SJSA1 (cell line): Measurements from ENCODE around the gene SLC25A46. TPM values are rescaled to one million over a fixed set of nuclear protein-coding genes. Genes with fewer than 3 reads are reported as not detected.
A peak's percentile ranks its signal among the peaks of the same experiment; 100 is the strongest.

Experiments used
- DNase-seq, 2 experiments: peaks; one replicate each; pipeline ENCODE4 v3.0.0-alpha.2; 2015 to 2020; ENCODE audit warnings: low spot score in 2 of 2, low read depth in 1 of 2
- H3K27ac ChIP-seq: fragments of 250-450 bp; sonication (Bioruptor Pico); 2 replicates; pipeline ENCODE4 v1.5.1; 2020; ENCODE audit warnings: mild to moderate bottlenecking, moderate library complexity
- H3K27me3 ChIP-seq: fragments of 250-450 bp; sonication (Bioruptor Pico); replicated peaks from 2 replicates; pipeline ENCODE4 v1.5.1; 2020; ENCODE audit warnings: mild to moderate bottlenecking, moderate library complexity
- H3K36me3 ChIP-seq: fragments of 250-450 bp; sonication (Bioruptor Pico); 2 replicates; pipeline ENCODE4 v1.5.1; 2020; ENCODE audit warnings: mild to moderate bottlenecking
- H3K4me1 ChIP-seq: fragments of 250-450 bp; sonication (Bioruptor Pico); replicated peaks from 2 replicates; pipeline ENCODE4 v1.6.1; 2021; ENCODE audit warnings: mild to moderate bottlenecking
- H3K4me3 ChIP-seq: fragments of 250-450 bp; sonication (Bioruptor Pico); 2 replicates; pipeline ENCODE4 v1.5.1; 2020; ENCODE audit warnings: mild to moderate bottlenecking
- H3K9me3 ChIP-seq: fragments of 250-450 bp; sonication (Bioruptor Pico); replicated peaks from 2 replicates; pipeline ENCODE4 v1.5.1; 2020; ENCODE audit warnings: mild to moderate bottlenecking
- total RNA-seq: library from RNA; depleted of rRNA; stranded (reverse); fragments of >200 nt; shearing (Covaris generic); gene quantifications from 2 replicates; pipeline ENCODE4 v1.2.3, GENCODE V29; 2014

SLC25A46 gene
- total RNA-seq, 1 experiment from 2014 or later: 117 TPM

- Histone ChIP-seq H3K27me3 (no peaks in the 10 kb centered on the region), H3K36me3 (peaks cover 3% of the 10 kb centered on the region; the same call in 1 of the 2 replicates), H3K4me3 (no peak overlapping the region), H3K9me3 (no peaks in the 10 kb centered on the region), H3K4me1 (no peaks in the 10 kb centered on the region), H3K27ac (no peak overlapping the region)
- DNase-seq: no peak
Measured at GRCh38 chr5:110734101-110734500, 4.7 kb upstream of the SLC25A46 start.

DNA sequence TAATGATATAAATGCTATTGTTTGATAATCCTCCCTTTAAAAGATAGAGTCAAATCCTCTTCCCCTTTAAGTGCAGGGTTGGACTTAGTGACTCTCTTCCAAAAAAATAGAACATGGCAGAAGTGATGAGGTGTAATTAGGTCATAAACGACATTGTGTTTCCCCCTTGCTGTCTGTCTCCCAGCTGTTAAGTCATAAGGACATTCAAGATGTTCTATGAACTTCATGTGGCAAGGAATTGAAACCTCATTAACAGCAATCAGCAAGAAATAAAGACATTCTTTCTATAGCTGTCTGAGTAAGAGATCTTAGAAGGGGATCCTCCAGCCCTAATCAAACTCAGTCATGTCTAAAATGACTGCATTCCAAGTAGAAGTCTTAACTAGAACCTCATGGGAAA, 3.3 kb upstream of the SLC25A46 start:
- Histone ChIP-seq H3K27me3 (no peaks in the 10 kb centered on the region), H3K36me3 (peaks cover 4% of the 10 kb centered on the region; the same call in 1 of the 2 replicates), H3K27ac (no peak overlapping the region)

GRCh38 chr5:110736753-110737152, 2.1 kb upstream of the SLC25A46 start:
- H3K4me3 ChIP-seq: no peak overlapping the region
- no peaks in the 10 kb centered on the region; the same call in 1 of the 2 replicates for H3K4me1 ChIP-seq
- no peak for DNase-seq
- no peaks in the 10 kb centered on the region for H3K27me3 ChIP-seq
- H3K27ac ChIP-seq: no peak overlapping the region
- peaks cover 4% of the 10 kb centered on the region; the same call in 1 of the 2 replicates for H3K36me3 ChIP-seq
- no peaks in the 10 kb centered on the region for H3K9me3 ChIP-seq

More for the DNA sequence above, 3.3 kb upstream of the SLC25A46 start:
- no peaks in the 10 kb centered on the region; the same call in 1 of the 2 replicates for H3K4me1 ChIP-seq
- H3K4me3 ChIP-seq: no peak overlapping the region
- no peaks in the 10 kb centered on the region for H3K9me3 ChIP-seq
- DNase-seq: no peak

GRCh38 chr5:110738503-110738811, 350 bp upstream of the SLC25A46 start:
- Histone ChIP-seq H3K27ac (no peak overlapping the region; the same call in 1 of the 2 replicates), H3K27me3 (no peaks in the 10 kb centered on the region), H3K4me3 (peak overlapping the region; percentile 77), H3K9me3 (no peaks in the 10 kb centered on the region), H3K36me3 (peaks cover 4% of the 10 kb centered on the region; the same call in 1 of the 2 replicates), H3K4me1 (no peaks in the 10 kb centered on the region; the same call in 1 of the 2 replicates)
- DNase-seq: no peak

DNA sequence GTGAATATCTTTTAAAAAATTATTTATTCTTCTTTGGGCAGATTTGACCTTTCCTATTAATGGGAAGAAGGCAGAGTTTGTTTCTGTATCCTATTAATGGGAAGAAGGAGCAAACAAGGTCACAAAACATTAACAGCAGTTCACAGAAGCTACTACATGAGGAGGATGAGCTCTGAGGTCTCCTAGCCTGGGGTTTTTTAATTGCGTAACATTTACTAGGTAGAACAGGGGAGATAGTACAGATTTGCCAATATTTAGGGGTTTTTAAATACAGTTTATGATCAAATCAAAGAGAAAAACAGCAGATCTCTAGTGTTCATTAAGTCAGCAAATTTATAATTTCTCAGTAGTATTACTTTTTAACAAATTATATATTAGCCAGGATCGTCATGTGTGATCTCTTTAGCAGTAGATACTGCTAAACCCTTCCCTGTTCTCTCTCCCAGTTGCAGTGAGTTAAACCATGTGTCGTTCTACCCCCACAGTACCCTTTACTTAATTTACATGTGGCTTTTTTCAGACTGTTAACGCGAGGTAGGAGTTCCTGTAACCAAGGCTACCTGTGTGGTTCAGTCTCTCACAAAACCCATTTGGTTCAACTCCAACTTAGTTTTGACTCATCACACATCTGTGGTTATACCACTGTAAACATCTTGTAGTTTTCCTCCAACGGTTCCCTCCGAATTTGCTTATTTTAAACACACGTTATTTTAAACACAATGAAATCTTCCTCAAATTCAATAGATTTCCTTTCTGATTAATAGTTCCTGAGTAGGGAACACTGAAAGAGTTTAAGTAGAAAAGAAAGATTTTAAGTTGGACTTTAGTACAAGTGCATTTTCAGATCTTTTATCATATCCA, 13.3 kb downstream of the SLC25A46 start:
- Histone ChIP-seq H3K9me3 (no peaks in the 10 kb centered on the region), H3K27me3 (no peaks in the 10 kb centered on the region), H3K4me3 (no peak overlapping the region), H3K27ac (peak overlapping the region; percentile 45), H3K36me3 (peaks cover 59% of the 10 kb centered on the region), H3K4me1 (peaks cover 8% of the 10 kb centered on the region; the same call in 1 of the 2 replicates)
- peak in 1 of 2 experiments; percentile 22 for DNase-seq

- Histone ChIP-seq H3K4me1 (peaks cover 8% of the 10 kb centered on the region; the same call in 1 of the 2 replicates), H3K36me3 (peaks cover 57% of the 10 kb centered on the region), H3K9me3 (no peaks in the 10 kb centered on the region), H3K27ac (peak overlapping the region; percentile 45), H3K4me3 (no peak overlapping the region), H3K27me3 (no peaks in the 10 kb centered on the region)
- DNase-seq: no peak
Measured at GRCh38 chr5:110752953-110753352, 14.1 kb downstream of the SLC25A46 start.

GRCh38 chr5:110753600-110753999, 14.8 kb downstream of the SLC25A46 start:
- no peaks in the 10 kb centered on the region for H3K9me3 ChIP-seq
- H3K36me3 ChIP-seq: peaks cover 59% of the 10 kb centered on the region
- no peak overlapping the region for H3K4me3 ChIP-seq
- no peaks in the 10 kb centered on the region for H3K27me3 ChIP-seq
- H3K27ac ChIP-seq: no peak overlapping the region
- DNase-seq: no peak
- H3K4me1 ChIP-seq: peaks cover 8% of the 10 kb centered on the region; the same call in 1 of the 2 replicates

DNA sequence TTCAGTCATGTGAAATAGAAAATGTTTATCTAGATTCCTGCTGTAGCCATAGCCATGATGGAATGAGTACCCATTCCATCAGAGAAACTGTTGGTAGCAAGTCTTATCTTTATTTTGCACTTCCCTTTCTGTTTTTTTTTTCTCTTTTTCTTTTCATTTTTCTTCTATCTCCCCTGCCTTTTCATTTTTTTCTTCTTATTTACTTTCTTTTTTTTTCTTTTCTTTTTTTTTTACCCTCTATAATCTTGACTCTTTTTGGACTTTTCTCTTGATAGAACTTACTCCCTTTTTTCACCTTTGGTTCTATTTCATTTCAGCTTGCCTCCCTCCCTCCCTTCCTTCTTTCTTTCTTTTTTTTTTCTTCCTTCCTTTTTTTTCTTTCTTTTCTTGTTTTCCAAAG, 15.4 kb downstream of the SLC25A46 start:
- H3K9me3 ChIP-seq: no peaks in the 10 kb centered on the region
- DNase-seq: no peak
- peaks cover 8% of the 10 kb centered on the region; the same call in 1 of the 2 replicates for H3K4me1 ChIP-seq
- H3K27me3 ChIP-seq: no peaks in the 10 kb centered on the region
- H3K36me3 ChIP-seq: peaks cover 57% of the 10 kb centered on the region
- H3K4me3 ChIP-seq: no peak overlapping the region
- H3K27ac ChIP-seq: no peak overlapping the region

- no peaks in the 10 kb centered on the region for H3K9me3 ChIP-seq
- H3K36me3 ChIP-seq: peaks cover 65% of the 10 kb centered on the region
- no peaks in the 10 kb centered on the region for H3K27me3 ChIP-seq
- H3K4me3 ChIP-seq: no peak overlapping the region
- peak in 1 of 2 experiments; percentile 37 for DNase-seq
- peaks cover 7% of the 10 kb centered on the region; the same call in 1 of the 2 replicates for H3K4me1 ChIP-seq
- H3K27ac ChIP-seq: no peak overlapping the region
Measured at GRCh38 chr5:110757118-110757729, 18.4 kb downstream of the SLC25A46 start.

DNA sequence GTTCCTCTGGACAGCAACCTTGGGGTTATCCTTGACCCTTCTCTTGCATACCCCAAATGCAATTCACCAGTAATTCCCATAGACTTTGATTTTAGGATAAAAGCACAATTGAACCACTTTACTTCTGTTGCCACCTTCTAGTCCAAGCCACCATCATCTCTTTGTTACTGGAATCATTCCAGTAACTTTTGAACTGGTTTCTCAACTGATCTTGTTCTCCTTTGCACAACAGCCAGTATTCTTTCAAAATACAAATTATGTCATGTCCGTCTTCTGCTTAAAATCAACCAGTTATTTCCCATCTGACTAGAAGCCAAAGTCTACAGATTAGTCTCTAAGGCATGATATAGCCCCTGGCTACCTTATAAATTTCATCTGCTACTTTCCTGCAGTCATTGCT, 21.4 kb downstream of the SLC25A46 start:
- no peak for DNase-seq
- Histone ChIP-seq H3K27ac (no peak overlapping the region), H3K27me3 (no peaks in the 10 kb centered on the region), H3K9me3 (no peaks in the 10 kb centered on the region), H3K4me3 (no peak overlapping the region), H3K4me1 (no peaks in the 10 kb centered on the region), H3K36me3 (peaks cover 67% of the 10 kb centered on the region)

DNA sequence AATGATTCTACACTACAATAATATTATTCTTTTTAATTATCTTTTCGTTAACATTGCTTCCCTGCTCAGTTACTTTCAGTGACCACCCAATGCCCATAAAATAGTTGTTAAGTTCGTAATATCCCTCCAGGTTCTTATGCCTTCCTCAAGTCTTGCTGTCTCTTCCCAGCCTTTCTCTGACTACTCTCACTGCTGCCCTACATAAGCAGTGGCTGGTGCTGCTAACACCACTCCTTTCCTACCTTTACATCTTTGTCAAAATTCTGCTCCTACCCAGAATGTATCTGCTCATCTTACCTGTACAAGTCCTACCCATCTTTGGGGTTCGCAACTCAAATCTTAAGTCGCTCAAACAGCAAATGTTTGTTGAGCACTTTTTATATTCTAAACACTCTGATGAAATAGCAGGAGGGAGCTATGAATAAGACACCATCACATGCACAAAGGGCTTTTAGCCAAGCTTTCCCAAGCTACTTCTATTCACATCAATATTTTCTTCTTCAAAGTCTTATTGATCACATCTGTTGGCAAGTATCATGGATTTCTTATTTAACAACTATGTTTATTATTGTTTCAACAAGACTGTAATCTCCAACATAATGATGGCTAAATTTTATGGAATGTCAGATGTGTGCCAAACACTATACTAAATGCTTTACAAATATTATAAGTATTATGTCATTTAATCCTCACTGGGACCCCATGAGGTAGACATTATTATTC, 29.5 kb downstream of the SLC25A46 start:
- Histone ChIP-seq H3K4me1 (no peaks in the 10 kb centered on the region), H3K36me3 (no peaks in the 10 kb centered on the region), H3K27me3 (no peaks in the 10 kb centered on the region), H3K9me3 (no peaks in the 10 kb centered on the region), H3K27ac (no peak overlapping the region), H3K4me3 (no peak overlapping the region)
- DNase-seq: no peak

GRCh38 chr5:110769000-110769681, 30.3 kb downstream of the SLC25A46 start:
- Histone ChIP-seq H3K27me3 (no peaks in the 10 kb centered on the region), H3K4me3 (no peak overlapping the region), H3K4me1 (no peaks in the 10 kb centered on the region), H3K9me3 (no peaks in the 10 kb centered on the region), H3K36me3 (no peaks in the 10 kb centered on the region), H3K27ac (no peak overlapping the region)
- DNase-seq: no peak

- H3K36me3 ChIP-seq: no peaks in the 10 kb centered on the region
- DNase-seq: no peak
- H3K4me1 ChIP-seq: no peaks in the 10 kb centered on the region
- no peak overlapping the region for H3K27ac ChIP-seq
- H3K4me3 ChIP-seq: no peak overlapping the region
- H3K9me3 ChIP-seq: no peaks in the 10 kb centered on the region
- no peaks in the 10 kb centered on the region for H3K27me3 ChIP-seq
Measured at GRCh38 chr5:110770286-110770685, 31.5 kb downstream of the SLC25A46 start.
